Activated CD4-positive, alpha-beta T cell treated with anti-CD3 and anti-CD28 coated beads, Interleukin-2, amount 50 U/mL, for 16 hours (primary cell): Measurements from ENCODE around the gene PDZD7.

Experiments
- DNase-seq: peaks from one replicate; pipeline ENCODE4 v3.0.0-alpha.2; 2020

The PDZD7 gene

GRCh38 chr10:101015582-101015973 lies 15.4 kb downstream of the PDZD7 start:
- DNase-seq = no peak

DNA sequence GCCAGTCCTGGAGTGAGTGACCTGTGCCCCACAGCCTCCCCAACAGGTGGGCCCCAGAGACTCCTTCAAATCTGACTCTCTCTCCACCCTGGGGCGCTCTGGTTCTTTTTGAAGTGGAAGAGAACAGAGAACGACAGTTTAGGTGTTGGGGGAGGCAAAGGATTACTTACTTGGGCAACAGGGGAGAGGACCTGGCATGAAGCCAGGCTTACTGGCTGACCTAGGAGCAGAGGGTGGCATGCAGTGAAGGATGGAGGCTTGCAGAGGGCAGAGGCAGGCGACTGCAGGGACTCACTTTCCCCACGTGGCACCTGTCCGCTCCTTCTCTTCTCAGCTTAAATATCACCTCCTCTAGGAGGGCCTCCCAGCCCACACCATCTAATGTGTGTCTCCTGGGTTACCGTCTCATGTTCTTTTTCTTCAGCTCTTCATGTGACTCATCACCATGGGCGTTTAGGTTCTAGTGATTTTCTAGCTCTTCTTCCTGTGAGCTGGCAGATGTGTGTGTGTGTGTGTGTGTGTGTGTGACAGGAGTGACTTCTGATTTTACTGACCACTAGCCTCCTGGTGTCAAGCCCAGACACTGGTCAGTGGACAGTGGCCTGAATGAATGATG lies 15.9 kb downstream of the PDZD7 start:
- DNase-seq = peak; percentile 43

GRCh38 chr10:101014230-101014884 lies 16.6 kb downstream of the PDZD7 start:
- peak; percentile 76 for DNase-seq

- DNase-seq = no peak
These were observed 17.5 kb downstream of the PDZD7 start for GRCh38 chr10:101013365-101013825.

GRCh38 chr10:101012525-101013364 lies 18.2 kb downstream of the PDZD7 start:
- DNase-seq = peak; percentile 89

DNA sequence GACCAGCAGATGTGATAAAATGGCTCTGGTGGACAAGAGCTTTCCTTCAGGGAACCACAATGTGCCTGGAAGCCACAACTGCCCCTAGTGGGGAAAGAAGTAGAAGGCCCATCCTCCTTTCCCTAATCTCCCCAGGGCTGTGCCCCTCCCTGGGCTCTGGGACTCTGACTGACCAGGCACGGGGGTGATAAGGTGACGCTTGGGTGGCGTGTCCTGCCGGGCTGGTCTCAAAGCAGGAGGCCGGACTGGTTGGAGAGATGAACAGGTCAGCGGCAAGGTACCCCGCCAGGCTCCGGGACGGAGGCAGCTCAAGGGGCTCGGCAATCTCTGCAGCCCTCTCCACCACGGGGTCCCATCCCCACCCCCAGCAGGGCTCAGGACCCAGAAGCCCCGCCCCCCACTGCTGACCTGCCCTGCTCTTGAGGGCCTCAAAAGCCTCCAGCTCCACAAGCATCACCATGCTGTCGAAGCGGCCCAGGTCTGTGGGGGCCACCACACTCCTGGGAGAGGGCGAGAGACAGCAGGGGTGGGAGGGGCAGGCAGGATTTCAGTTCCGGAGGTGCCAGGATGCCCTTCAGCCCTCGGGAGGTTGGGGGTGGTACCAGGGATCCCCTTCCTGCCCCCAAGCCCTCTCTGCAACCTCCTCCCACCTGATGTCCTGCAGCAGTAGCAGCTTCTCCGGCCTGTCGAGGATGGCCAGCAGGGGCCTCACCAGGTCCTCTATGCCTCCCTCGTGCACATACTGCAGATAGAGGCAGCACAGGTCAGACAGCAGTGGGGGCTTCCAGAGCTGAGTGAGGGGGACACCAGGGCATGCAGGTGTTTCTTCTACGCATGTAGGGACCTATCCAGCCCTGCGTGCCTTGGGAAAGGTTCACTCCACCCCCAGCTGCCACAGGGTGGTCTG lies 19.2 kb downstream of the PDZD7 start:
- no peak for DNase-seq

- no peak for DNase-seq
These were observed 20.6 kb downstream of the PDZD7 start for GRCh38 chr10:101010329-101010728.

DNA sequence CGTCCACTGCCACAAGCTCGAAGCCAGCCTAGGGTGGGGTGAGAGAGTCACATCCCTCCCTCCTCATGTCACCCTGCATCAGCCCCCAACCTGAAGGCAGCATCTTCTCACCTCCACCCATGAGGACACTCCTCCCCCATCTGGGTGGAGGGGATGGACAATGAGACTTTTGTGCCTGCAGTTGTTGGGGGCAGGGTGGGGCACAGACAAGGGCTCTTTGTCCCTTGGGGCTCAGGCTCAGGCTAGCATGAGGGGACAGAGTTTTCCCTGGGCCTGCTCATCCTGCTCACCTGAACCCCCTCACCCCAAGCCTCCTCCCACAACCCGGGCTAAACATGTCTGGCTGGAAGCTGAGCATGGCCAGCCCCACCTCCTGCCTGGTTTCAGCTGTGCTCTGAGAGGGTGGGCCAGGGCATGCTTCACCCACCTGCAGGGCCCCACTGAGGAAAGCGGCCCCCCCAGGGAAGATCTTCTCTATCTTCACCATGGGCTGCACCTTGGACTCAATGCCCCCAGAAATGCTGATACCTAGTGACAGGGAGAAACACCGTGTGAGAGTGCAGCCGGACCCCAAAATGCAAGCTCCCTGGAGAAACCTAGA lies 22.0 kb downstream of the PDZD7 start:
- DNase-seq = no peak

GRCh38 chr10:101007915-101008822 lies 22.8 kb downstream of the PDZD7 start:
- no peak for DNase-seq

- DNase-seq = no peak
These were observed 23.7 kb downstream of the PDZD7 start for GRCh38 chr10:101007099-101007711.

- DNase-seq = no peak
These were observed 24.3 kb downstream of the PDZD7 start for GRCh38 chr10:101006593-101007098.

- no peak for DNase-seq
These were observed 24.9 kb downstream of the PDZD7 start for GRCh38 chr10:101005869-101006567.

DNA sequence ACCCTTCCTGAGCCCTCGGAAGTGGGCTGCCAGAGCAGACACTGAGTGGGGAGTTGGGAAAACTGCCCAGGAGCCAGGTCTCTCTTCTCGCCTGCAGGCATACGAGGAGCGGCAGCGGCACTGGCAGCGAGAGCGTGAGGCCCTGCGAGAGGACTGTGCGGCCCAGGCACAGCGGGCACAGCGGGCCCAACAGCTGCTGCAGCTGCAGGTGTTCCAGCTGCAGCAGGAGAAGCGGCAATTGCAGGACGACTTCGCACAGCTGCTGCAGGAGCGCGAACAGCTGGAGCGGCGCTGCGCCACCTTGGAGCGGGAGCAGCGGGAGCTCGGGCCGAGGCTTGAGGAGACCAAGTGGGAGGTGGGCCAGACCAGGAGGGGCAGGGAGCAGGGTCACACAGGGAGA lies 25.6 kb downstream of the PDZD7 start:
- no peak for DNase-seq

GRCh38 chr10:101003639-101004206 lies 27.2 kb downstream of the PDZD7 start:
- DNase-seq = no peak

- DNase-seq = no peak
These were observed 28.5 kb downstream of the PDZD7 start for GRCh38 chr10:101002456-101002855.

- DNase-seq = no peak
These were observed 29.3 kb downstream of the PDZD7 start for GRCh38 chr10:101001659-101002035.

GRCh38 chr10:101000915-101001658 lies 29.8 kb downstream of the PDZD7 start:
- no peak for DNase-seq

GRCh38 chr10:101000127-101000914 lies 30.6 kb downstream of the PDZD7 start:
- no peak for DNase-seq
